PFSK-1 (cell line): ENCODE data around the gene PCAT7.

Source experiments
- FOXP2 ChIP-seq: optimal IDR thresholded peaks from 2 replicates; pipeline ENCODE3; 2011; ENCODE audit warnings: borderline replicate concordance, control low read depth, inconsistent platforms; ENCODE audit not compliant: insufficient read depth; ENCODE audit errors: extremely low read length, extremely low read depth
- POLR2AphosphoS5 ChIP-seq: IDR thresholded peaks from 2 replicates; pipeline ENCODE4 v1.6.1; 2012; ENCODE audit warnings: low read depth, mild to moderate bottlenecking, control low read depth, low read length, moderate library complexity
- SIN3A ChIP-seq: IDR thresholded peaks from 2 replicates; pipeline ENCODE4 v1.6.1; 2012; ENCODE audit warnings: mild to moderate bottlenecking, low read length, moderate library complexity, borderline replicate concordance; ENCODE audit not compliant: insufficient read depth
- TAF1 ChIP-seq: IDR thresholded peaks from 2 replicates; pipeline ENCODE4 v1.6.1; 2012; ENCODE audit warnings: low read length, control low read depth, borderline replicate concordance; ENCODE audit not compliant: insufficient read depth
- TF ChIP-seq, protein P1 (sequence below), 2 experiments: IDR thresholded peaks; 2 replicates each; pipeline versions ENCODE4 v1.6.1 to v1.8.0; 2011 to 2012; ENCODE audit warnings: low read depth in 2 of 2, low read length in 2 of 2, control low read depth in 1 of 2, inconsistent platforms in 1 of 2, mild to moderate bottlenecking in 1 of 2, moderate library complexity in 1 of 2; ENCODE audit not compliant: insufficient read depth in 1 of 2

The PCAT7 gene

DNA sequence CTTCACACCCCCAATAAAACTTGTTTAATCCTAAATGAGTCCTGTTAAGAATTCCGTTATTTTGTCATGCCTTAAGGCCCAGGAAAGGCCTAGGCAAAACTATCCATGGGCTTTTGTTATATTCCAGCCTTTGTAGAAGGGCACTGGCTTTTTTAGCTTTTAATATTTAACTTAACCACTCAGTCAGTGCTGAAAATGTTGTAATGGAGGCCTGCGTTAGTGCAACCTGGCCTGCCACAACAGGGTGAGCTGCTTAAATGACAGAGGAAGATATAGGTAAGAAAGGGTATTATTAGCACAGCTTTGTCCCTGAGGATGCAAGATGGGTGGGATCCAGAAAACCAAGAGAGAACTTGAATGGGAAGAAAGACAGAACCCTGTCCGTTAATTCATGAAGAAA is 40.2 kb upstream of the PCAT7 start:
- TF ChIP-seq POLR2AphosphoS5 (no peak), SIN3A (no peak)
- TF ChIP-seq, protein P1, sequence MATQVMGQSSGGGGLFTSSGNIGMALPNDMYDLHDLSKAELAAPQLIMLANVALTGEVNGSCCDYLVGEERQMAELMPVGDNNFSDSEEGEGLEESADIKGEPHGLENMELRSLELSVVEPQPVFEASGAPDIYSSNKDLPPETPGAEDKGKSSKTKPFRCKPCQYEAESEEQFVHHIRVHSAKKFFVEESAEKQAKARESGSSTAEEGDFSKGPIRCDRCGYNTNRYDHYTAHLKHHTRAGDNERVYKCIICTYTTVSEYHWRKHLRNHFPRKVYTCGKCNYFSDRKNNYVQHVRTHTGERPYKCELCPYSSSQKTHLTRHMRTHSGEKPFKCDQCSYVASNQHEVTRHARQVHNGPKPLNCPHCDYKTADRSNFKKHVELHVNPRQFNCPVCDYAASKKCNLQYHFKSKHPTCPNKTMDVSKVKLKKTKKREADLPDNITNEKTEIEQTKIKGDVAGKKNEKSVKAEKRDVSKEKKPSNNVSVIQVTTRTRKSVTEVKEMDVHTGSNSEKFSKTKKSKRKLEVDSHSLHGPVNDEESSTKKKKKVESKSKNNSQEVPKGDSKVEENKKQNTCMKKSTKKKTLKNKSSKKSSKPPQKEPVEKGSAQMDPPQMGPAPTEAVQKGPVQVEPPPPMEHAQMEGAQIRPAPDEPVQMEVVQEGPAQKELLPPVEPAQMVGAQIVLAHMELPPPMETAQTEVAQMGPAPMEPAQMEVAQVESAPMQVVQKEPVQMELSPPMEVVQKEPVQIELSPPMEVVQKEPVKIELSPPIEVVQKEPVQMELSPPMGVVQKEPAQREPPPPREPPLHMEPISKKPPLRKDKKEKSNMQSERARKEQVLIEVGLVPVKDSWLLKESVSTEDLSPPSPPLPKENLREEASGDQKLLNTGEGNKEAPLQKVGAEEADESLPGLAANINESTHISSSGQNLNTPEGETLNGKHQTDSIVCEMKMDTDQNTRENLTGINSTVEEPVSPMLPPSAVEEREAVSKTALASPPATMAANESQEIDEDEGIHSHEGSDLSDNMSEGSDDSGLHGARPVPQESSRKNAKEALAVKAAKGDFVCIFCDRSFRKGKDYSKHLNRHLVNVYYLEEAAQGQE (IDR thresholded peaks at IDR 0.05; ENCODE audit: insufficient read depth in 1 of 2, low read depth in 2 of 2, low read length in 2 of 2) = no peak

DNA sequence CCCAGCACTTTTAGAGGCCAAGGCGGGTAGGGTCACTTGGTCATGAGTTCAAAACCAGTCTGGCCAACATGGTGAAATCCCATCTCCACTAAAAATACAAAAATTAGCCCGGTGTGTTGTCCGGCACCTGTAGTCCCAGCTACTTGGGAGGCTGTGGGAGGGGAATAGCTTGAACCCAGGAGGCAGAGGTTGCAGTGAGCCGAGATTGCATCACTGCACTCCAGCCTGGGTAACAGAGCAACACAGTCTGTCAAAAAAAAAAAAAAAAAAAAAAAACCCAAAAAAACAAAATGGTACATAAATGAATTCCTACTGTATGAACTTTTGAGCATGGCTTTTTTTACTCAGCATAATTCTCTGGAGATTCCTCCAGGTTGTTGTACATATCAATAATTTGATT is 37.6 kb upstream of the PCAT7 start:
- TF ChIP-seq TAF1 (no peak), SIN3A (no peak), POLR2AphosphoS5 (no peak), FOXP2 (no peak)
- TF ChIP-seq, protein P1 (IDR thresholded peaks at IDR 0.05; ENCODE audit: insufficient read depth in 1 of 2, low read depth in 2 of 2, low read length in 2 of 2) = no peak

DNA sequence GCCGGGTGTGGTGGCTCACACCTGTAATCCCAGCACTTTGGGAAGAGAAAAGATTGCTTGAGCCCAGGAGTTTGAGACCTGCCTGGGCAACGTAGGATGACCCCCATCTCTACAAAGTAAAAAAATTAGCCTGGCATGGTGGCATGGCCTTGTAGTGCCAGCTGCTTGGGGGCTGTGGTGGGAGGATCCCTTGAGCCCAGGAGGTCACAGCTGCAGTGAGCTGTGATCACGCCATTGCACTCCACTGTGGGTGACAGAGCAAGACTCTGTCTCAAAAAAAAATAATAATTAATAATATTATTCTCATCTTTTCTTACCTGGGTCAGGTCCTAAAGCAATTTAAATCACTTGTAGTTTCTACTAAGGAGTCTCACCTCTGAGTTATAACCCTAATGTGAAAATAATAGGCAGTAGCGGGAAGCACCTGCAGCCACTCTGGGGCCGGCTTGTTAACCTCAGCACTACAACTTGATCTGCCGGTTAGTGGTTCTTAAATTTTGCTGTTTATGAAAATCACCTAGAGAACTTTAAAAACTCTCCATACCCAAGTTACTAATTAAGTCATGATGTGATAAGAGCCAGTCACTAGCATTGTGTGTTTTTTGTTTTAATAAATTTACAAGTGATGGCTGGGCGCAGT is 29.4 kb upstream of the PCAT7 start:
- TF ChIP-seq, protein P1 (IDR thresholded peaks at IDR 0.05; ENCODE audit: insufficient read depth in 1 of 2, low read depth in 2 of 2, low read length in 2 of 2) = no peak
- TF ChIP-seq SIN3A (no peak), TAF1 (no peak), FOXP2 (no peak), POLR2AphosphoS5 (no peak)

DNA sequence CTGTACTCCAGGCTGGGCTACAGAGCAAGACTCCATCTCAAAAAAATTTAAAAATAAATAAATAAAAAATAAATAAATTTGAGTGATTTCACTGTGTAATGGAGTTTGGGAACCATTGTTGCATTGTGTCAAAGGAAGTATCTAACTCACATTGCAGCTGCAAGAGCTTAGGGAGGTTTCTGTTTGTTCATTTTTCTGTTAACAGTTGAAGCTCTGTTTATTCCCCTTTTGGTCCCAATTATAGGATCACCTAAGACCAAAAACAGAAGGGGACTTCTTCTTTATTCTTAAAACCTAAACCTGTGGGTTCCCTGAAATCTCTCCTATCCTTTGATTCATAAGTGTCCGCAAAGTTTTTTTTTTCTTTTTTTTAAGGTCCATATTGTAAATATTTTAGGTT is 28.6 kb upstream of the PCAT7 start:
- TF ChIP-seq, protein P1 (IDR thresholded peaks at IDR 0.05; ENCODE audit: insufficient read depth in 1 of 2, low read depth in 2 of 2, low read length in 2 of 2) = no peak
- TF ChIP-seq TAF1 (no peak), FOXP2 (no peak), SIN3A (no peak), POLR2AphosphoS5 (no peak)

DNA sequence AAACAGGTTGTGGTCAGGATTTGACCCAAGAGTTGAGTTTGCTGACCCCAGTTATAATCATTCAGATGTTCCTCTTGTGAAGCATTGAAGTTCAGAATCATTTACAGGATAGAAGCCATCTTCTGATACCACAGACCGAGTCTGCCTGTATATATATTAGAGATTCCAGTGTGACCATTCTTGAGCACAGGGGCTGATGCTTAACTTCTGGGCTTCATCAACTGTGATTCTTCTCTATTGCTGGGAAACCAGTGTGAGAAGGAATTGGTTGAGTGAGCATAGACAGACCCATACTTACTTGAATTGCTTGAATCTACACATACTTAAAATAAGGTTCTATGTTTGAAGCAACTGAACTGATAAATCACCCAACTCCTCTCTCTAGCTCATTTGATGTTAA is 27.9 kb upstream of the PCAT7 start:
- TF ChIP-seq TAF1 (no peak), FOXP2 (no peak), POLR2AphosphoS5 (no peak), SIN3A (no peak)
- TF ChIP-seq, protein P1 (IDR thresholded peaks at IDR 0.05; ENCODE audit: insufficient read depth in 1 of 2, low read depth in 2 of 2, low read length in 2 of 2) = no peak
